ENCODE measurements around the gene ADAMTS18.

DNA sequence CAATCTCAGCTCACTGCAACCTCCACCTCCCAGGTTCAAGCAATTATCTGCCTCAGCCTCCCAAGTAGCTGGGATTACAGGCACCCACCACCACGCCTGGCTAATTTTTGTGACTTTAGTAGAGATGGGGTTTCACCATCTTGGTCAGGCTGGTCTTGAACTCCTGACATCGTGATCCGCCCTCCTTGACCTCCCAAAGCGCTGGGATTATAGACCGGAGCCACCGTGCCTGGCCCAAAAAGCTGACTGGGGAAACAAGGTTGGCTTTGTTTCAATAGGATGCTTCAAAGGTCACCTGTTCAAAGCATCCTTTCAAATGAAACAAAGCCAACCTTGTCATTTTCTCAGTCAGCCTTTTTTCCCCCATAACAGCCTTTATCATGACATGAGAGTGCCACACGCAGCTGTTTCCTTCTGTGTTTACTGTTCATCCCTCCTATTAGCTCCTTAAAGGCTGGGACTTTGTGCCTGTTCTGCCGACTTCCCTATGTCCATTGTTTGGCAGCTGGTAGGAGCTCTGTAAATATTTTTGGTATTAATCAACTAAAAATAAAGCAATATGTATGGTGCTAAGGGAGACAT lies 51.1 kb downstream of the ADAMTS18 start:
- no peak for TF ChIP-seq EZH2 (IDR thresholded peaks at IDR 0.05; ENCODE audit: borderline replicate concordance, low read depth, low read length, poor library complexity, severe bottlenecking)
- TF ChIP-seq, protein P1, sequence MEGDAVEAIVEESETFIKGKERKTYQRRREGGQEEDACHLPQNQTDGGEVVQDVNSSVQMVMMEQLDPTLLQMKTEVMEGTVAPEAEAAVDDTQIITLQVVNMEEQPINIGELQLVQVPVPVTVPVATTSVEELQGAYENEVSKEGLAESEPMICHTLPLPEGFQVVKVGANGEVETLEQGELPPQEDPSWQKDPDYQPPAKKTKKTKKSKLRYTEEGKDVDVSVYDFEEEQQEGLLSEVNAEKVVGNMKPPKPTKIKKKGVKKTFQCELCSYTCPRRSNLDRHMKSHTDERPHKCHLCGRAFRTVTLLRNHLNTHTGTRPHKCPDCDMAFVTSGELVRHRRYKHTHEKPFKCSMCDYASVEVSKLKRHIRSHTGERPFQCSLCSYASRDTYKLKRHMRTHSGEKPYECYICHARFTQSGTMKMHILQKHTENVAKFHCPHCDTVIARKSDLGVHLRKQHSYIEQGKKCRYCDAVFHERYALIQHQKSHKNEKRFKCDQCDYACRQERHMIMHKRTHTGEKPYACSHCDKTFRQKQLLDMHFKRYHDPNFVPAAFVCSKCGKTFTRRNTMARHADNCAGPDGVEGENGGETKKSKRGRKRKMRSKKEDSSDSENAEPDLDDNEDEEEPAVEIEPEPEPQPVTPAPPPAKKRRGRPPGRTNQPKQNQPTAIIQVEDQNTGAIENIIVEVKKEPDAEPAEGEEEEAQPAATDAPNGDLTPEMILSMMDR (conservative IDR thresholded peaks at IDR 0.05; ENCODE audit: low read depth, low read length) = no peak

Measured in A673 (cell line).